Stomach (tissue), 4 donors: Measurements from ENCODE around the gene EIPR1.

Experiments used
- CTCF ChIP-seq, 7 experiments: fragments of 450-650 bp in 4 of 7; fragments of 200-600 bp in 3 of 7; sonication (generic) in 3 of 7; IDR thresholded peaks; one replicate each; pipeline ENCODE4 v1.5.1; 2016 to 2019; ENCODE audit warnings: antibody characterized with exemption in 7 of 7, control low read depth in 2 of 7, mild to moderate bottlenecking in 1 of 7
- POLR2A ChIP-seq, 4 donors: fragments of 450-650 bp; IDR thresholded peaks; one replicate each; pipeline ENCODE4 v1.6.1; 2016; ENCODE audit warnings: antibody characterized with exemption in 4 of 4, control low read depth in 2 of 4, mild to moderate bottlenecking in 1 of 4, moderate library complexity in 1 of 4
- POLR2AphosphoS5 ChIP-seq, 3 donors: sonication (generic); formaldehyde crosslinking; IDR thresholded peaks; one replicate each; pipeline ENCODE4 v1.6.1; 2016; ENCODE audit warnings: antibody characterized with exemption in 3 of 3

- TF ChIP-seq CTCF (IDR thresholded peaks at IDR 0.05) (no peak), POLR2A (IDR thresholded peaks at IDR 0.05) (no peak), POLR2AphosphoS5 (IDR thresholded peaks at IDR 0.05) (no peak)
Observed at GRCh38 chr2:3169106-3169870, 208.3 kb downstream of the EIPR1 start.
